Activated B cell treated with CpG ODN at 0.5 μM for 24 hours (primary cell): ENCODE results near the gene ASTN2. TPM values are rescaled to one million over a fixed set of nuclear protein-coding genes. Genes with fewer than 3 reads are reported as not detected.

Source experiments
- ATAC-seq: fragments of 200-7000 bp; cut with Tn5 transposase; one replicate; pipeline ENCODE4 v1.10.0; 2021; ENCODE audit warnings: low read depth, mild to moderate bottlenecking, moderate library complexity
- CTCF ChIA-PET: fragments of 350-600 bp; sonication (Branson Sonifier 250); formaldehyde crosslinking; loops from one replicate; lab custom pipeline; 2021; ENCODE audit warnings: antibody characterized with exemption; lab: Charles Lee
- POLR2A ChIA-PET: fragments of 350-600 bp; sonication (Branson Sonifier 250); formaldehyde crosslinking; loops from one replicate; lab custom pipeline; 2021; ENCODE audit warnings: antibody characterized with exemption; lab: Charles Lee
- DNase-seq: peaks from one replicate; pipeline ENCODE4 v3.0.0; 2022
- H3K27ac Mint-ChIP-seq: one replicate; pipeline ENCODE4 v1.8.0; 2020; ENCODE audit warnings: mixed read lengths
- H3K27me3 Mint-ChIP-seq: one replicate; pipeline ENCODE4 v1.8.0; 2021; ENCODE audit warnings: mixed read lengths
- H3K36me3 Mint-ChIP-seq: one replicate; pipeline ENCODE4 v1.8.0; 2021; ENCODE audit warnings: low read depth, mixed read lengths
- H3K4me1 Mint-ChIP-seq: one replicate; pipeline ENCODE4 v1.8.0; 2021; ENCODE audit warnings: mixed read lengths
- H3K4me3 Mint-ChIP-seq: one replicate; pipeline ENCODE4 v1.8.0; 2020; ENCODE audit warnings: mild to moderate bottlenecking, mixed read lengths
- H3K9me3 Mint-ChIP-seq: one replicate; pipeline ENCODE4 v1.8.0; 2020; ENCODE audit warnings: mixed read lengths
- intact Hi-C: fragments of 100-400 bp; cut with micrococcal nuclease; formaldehyde crosslinking; loops from one replicate; pipeline ENCODE4 v1.15.1; 2024
- total RNA-seq: library from RNA; stranded (reverse); gene quantifications from 2 replicates; pipeline ENCODE4 v1.2.3, GENCODE V29; 2022
- TF ChIP-seq, protein P1 (sequence below): fragments of 200-600 bp; IDR thresholded peaks from one replicate; pipeline ENCODE4 v1.8.0; 2022; ENCODE audit warnings: antibody characterized with exemption, mild to moderate bottlenecking

ASTN2 gene
- total RNA-seq, 1 donor from 2014 or later, result 2.3 TPM

DNA sequence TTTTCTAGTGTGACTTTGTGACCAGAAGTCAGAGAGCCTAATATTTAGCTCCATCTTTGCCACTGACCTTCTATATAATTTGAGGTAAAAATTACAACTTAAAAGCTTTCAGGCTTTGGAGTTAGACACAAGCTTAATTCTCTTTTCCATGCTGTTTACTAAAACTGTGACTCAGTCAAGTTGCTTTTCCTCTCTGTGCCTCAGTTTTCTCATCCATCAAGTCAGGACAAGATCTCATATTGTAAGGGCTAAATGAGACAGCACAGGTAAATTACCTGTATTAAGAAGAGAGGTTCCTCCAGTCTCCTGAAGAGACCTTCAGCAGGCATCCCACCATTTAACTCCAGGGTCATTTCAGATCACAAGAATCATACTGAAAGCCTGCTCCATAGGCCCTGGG, 339.2 kb downstream of the ASTN2 start:
- H3K4me3 Mint-ChIP-seq, result no peak overlapping the region
- DNase-seq (no peak), ATAC-seq (no peak)
- intact Hi-C loops, result no loop called here
- no peaks in the 10 kb centered on the region for H3K9me3 Mint-ChIP-seq
- no peak overlapping the region for H3K27ac Mint-ChIP-seq
- ChIA-PET CTCF (no interaction called here), POLR2A (interaction anchor here (0.6 kb wide), 1 partner anchor 209 kb away, joined by 3 read pairs; no protein-coding TSS in a partner anchor)
- peaks cover 2% of the 10 kb centered on the region for H3K27me3 Mint-ChIP-seq
- H3K36me3 Mint-ChIP-seq, result no peaks in the 10 kb centered on the region
- TF ChIP-seq, protein P1, sequence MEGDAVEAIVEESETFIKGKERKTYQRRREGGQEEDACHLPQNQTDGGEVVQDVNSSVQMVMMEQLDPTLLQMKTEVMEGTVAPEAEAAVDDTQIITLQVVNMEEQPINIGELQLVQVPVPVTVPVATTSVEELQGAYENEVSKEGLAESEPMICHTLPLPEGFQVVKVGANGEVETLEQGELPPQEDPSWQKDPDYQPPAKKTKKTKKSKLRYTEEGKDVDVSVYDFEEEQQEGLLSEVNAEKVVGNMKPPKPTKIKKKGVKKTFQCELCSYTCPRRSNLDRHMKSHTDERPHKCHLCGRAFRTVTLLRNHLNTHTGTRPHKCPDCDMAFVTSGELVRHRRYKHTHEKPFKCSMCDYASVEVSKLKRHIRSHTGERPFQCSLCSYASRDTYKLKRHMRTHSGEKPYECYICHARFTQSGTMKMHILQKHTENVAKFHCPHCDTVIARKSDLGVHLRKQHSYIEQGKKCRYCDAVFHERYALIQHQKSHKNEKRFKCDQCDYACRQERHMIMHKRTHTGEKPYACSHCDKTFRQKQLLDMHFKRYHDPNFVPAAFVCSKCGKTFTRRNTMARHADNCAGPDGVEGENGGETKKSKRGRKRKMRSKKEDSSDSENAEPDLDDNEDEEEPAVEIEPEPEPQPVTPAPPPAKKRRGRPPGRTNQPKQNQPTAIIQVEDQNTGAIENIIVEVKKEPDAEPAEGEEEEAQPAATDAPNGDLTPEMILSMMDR, result no peak
- H3K4me1 Mint-ChIP-seq, result no peaks in the 10 kb centered on the region

DNA sequence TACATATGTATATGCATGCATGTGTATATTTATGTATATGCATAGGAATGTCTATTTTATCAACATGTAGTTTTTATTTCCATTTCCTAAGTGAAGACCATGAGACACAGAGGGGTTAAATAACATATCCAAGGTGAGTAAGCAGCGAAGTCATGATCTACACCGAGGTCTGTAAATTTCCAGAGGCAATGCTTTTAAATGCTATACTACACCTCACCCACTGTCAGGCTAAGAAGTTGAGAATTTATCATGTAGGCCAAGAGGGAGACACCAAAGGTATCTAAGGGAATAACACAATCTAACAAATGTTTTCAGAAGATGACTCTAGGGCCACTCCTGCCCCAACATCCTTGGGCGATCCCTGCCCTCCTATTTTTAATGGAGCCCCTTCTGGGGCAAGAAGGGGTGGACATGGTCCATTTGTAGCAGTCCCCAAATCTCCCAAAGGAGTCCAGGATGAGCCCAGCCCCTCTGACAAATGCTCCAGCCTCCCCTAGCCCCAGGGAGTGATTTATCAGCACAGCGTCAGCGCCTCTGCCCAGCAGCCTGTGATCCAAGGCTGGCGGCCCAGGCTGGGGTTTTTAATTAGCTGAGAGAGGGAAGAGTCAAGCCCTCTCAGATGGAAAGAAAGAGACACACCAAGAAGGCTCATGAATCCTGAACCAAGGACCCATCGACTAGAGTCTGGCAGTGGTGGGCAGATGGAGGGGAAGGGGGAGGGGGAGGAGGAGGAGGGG, 339.9 kb downstream of the ASTN2 start:
- ChIA-PET CTCF (no interaction called here), POLR2A (no interaction called here)
- TF ChIP-seq, protein P1, result no peak
- intact Hi-C loops, result no loop called here
- H3K27me3 Mint-ChIP-seq, result peaks cover 2% of the 10 kb centered on the region
- H3K9me3 Mint-ChIP-seq, result no peaks in the 10 kb centered on the region
- DNase-seq (no peak), ATAC-seq (no peak)
- H3K27ac Mint-ChIP-seq, result no peak overlapping the region
- H3K36me3 Mint-ChIP-seq, result no peaks in the 10 kb centered on the region
- H3K4me1 Mint-ChIP-seq, result no peaks in the 10 kb centered on the region
- no peak overlapping the region for H3K4me3 Mint-ChIP-seq

DNA sequence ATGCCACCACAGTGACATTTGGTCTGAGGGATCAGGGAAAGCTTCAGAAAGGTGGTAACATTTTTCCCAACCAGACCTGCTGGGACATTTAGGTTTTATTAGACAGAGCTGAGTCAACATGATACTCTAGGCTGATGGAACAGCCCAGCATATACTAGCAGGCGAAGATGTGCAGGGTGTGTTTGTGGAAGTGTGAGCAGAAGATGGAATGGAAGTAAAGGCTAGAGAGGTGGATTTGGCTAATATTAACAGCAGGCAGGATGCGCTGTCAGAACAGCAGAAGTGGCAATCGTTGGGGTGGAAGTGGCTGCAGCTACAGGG, 340.6 kb downstream of the ASTN2 start:
- CTCF ChIA-PET, result no interaction called here
- Mint-ChIP-seq H3K36me3 (no peaks in the 10 kb centered on the region), H3K4me3 (no peak overlapping the region)

DNA sequence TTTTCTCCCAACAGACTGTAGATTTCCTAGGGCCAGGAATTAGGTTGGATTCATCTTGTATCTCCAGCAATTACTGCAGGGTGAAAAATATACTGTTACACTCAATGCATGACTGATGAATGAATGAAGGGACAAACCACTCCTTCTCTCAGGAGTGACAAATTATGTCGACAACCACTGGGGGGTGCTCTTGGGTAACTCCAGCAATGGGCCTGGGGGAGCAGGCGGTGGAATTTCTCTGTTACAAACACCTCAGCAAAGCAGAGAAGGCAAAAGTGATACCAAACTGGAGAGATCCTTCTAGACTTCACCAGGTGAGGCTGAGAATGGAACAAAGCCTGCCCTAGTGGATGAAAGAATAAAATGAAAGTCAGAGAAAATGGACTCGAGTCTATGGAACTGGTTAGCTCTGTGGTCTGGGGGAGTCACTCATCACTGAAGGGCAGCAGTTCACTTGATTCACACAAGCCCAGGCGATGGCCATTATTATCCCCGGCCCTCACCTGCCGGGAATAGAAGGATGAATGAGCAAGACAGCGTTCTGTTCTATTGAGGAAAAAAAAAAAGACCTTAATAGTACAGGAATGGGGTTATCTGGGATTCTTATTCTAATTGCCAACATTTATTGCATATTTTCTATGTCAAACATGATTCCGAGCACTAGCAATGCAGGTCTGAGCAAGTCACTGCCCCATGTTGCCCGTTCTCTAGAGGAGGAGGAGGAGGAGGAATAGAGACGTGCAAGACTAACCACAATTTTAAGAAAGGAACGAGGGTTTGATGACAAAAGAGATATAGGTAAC, 341.1 kb downstream of the ASTN2 start:
- DNase-seq (no peak), ATAC-seq (no peak)
- no peak overlapping the region for H3K4me3 Mint-ChIP-seq
- no peaks in the 10 kb centered on the region for H3K9me3 Mint-ChIP-seq
- CTCF ChIA-PET, result no interaction called here
- peaks cover 2% of the 10 kb centered on the region for H3K27me3 Mint-ChIP-seq
- no peaks in the 10 kb centered on the region for H3K4me1 Mint-ChIP-seq
- TF ChIP-seq, protein P1, result no peak
- POLR2A ChIA-PET, result no interaction called here
- no peaks in the 10 kb centered on the region for H3K36me3 Mint-ChIP-seq
- intact Hi-C loops, result no loop called here
- no peak overlapping the region for H3K27ac Mint-ChIP-seq

More for the DNA sequence above, 340.6 kb downstream of the ASTN2 start:
- intact Hi-C loops, result no loop called here
- H3K4me1 Mint-ChIP-seq, result no peaks in the 10 kb centered on the region
- DNase-seq (no peak), ATAC-seq (no peak)
- POLR2A ChIA-PET, result no interaction called here
- TF ChIP-seq, protein P1, result no peak
- H3K9me3 Mint-ChIP-seq, result no peaks in the 10 kb centered on the region
- H3K27ac Mint-ChIP-seq, result no peak overlapping the region
- peaks cover 2% of the 10 kb centered on the region for H3K27me3 Mint-ChIP-seq

DNA sequence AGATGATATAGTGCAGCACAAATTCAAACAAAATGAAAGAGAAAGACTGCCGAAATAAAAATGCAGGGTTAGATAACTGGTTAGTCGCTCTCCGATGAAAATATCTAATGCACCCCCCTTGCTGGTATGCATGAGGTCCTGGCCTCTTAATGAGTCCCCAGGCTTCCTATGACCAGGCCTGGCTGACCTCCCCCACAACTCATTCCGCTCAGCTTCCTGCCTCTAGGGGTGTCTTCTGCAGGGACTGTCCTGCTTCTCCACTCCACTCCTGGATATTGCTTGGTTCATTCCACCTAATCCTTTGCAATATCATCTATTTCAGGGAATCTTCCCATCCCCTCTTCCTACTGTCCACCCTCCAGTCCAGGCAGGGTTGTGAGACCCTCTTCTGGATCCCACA, 341.8 kb downstream of the ASTN2 start:
- ATAC-seq, result no peak
- TF ChIP-seq, protein P1, result no peak
- no peaks in the 10 kb centered on the region for H3K4me1 Mint-ChIP-seq
- H3K9me3 Mint-ChIP-seq, result no peaks in the 10 kb centered on the region
- intact Hi-C loops, result no loop called here
- H3K4me3 Mint-ChIP-seq, result no peak overlapping the region
- no peaks in the 10 kb centered on the region for H3K36me3 Mint-ChIP-seq
- no peak for DNase-seq
- H3K27ac Mint-ChIP-seq, result no peak overlapping the region
- peaks cover 2% of the 10 kb centered on the region for H3K27me3 Mint-ChIP-seq
- ChIA-PET CTCF (no interaction called here), POLR2A (no interaction called here)
